ENCODE results near the gene VAMP8. TPM values are rescaled to one million over a fixed set of nuclear protein-coding genes. Genes with fewer than 3 reads are reported as not detected.

The VAMP8 gene
- total RNA-seq, 4 donors from 2014 or later: 23.3 to 48.7 (median 46.1) TPM

DNA sequence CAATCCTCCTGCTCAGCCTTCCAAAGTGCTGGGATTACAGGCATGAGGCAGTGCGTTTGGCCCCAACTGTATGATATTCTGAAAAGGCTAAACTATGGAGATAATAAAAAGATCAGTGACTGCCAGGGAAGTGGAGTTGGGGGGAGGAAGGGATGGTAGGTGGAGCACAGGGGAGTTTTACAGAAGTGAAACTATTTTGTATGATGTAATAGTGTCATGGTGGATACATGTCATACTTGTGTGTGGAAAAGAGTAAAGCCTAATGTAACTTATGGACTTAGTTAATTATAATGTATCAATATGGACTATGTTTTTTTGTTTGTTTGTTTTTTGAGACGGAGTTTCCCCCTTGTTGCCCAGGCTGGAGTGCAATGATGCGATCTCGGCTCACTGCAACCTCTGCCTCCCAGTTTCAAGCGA, 13.2 kb upstream of the VAMP8 start:
- ATAC-seq (ENCODE audit: low FRiP score): no peak
- TF ChIP-seq, protein P1, sequence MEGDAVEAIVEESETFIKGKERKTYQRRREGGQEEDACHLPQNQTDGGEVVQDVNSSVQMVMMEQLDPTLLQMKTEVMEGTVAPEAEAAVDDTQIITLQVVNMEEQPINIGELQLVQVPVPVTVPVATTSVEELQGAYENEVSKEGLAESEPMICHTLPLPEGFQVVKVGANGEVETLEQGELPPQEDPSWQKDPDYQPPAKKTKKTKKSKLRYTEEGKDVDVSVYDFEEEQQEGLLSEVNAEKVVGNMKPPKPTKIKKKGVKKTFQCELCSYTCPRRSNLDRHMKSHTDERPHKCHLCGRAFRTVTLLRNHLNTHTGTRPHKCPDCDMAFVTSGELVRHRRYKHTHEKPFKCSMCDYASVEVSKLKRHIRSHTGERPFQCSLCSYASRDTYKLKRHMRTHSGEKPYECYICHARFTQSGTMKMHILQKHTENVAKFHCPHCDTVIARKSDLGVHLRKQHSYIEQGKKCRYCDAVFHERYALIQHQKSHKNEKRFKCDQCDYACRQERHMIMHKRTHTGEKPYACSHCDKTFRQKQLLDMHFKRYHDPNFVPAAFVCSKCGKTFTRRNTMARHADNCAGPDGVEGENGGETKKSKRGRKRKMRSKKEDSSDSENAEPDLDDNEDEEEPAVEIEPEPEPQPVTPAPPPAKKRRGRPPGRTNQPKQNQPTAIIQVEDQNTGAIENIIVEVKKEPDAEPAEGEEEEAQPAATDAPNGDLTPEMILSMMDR (IDR thresholded peaks at IDR 0.05): no peak
- no peak for DNase-seq (ENCODE audit: low spot score)

DNA sequence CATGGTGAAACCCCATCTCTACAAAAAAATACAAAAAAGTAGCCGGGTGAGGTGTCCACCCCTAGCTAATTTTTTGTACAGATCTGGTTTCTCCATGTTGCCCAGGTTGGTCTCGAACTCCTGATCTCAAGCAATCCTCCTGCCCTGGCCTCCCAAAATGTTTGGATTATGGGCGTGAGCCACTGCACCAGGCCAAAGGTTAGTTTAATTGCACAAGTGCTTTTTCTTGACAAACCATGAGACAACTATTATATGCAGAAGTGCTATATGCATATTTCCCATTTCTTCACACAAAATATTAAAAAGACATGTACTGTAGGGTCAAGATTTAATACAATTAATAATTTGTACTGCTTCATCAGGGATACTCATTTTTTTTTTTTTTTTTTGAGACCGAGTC, 11.1 kb upstream of the VAMP8 start:
- DNase-seq (ENCODE audit: low spot score) (no peak), ATAC-seq (ENCODE audit: low FRiP score) (no peak)
- TF ChIP-seq, protein P1 (IDR thresholded peaks at IDR 0.05): no peak

DNA sequence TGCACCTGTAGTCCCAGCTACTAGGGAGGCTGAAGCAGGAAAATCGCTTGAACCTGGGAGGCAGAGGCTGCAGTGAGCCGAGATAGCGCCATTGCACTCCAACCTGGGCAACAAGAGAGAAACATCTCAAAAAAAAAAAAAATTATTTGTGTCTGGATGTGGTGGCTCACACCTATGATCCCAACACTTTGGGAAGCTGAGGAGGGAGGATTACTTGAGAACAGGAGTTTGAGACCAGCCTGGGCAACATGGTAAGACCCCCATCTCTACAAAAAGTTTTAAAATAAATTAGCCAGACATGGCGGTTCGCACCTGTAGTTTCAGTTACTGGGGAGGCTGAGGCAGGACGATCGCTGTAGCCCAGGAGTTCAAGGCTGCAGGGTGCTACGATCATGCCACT, 1.6 kb upstream of the VAMP8 start:
- TF ChIP-seq, protein P1 (IDR thresholded peaks at IDR 0.05): no peak
- ATAC-seq (ENCODE audit: low FRiP score): no peak
- DNase-seq (ENCODE audit: low spot score): no peak

DNA sequence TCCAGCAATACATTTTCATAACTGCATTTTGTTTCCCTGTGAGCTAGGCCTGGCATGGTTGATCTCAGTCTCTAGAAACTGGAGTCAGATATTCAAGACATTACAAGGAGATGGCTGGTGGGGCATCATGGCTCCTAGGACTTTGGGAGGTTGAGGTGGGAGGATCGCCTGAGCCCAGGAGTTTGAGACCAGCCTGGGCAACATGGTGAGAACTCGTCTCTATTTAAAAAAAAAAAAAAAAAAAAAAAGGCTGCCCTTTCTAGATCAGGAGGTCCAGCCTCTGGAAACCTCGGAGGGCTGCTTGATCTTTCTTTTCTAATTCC, 362 bp upstream of the VAMP8 start:
- ATAC-seq (ENCODE audit: low FRiP score): no peak
- TF ChIP-seq, protein P1 (IDR thresholded peaks at IDR 0.05): no peak
- no peak for DNase-seq (ENCODE audit: low spot score)

DNA sequence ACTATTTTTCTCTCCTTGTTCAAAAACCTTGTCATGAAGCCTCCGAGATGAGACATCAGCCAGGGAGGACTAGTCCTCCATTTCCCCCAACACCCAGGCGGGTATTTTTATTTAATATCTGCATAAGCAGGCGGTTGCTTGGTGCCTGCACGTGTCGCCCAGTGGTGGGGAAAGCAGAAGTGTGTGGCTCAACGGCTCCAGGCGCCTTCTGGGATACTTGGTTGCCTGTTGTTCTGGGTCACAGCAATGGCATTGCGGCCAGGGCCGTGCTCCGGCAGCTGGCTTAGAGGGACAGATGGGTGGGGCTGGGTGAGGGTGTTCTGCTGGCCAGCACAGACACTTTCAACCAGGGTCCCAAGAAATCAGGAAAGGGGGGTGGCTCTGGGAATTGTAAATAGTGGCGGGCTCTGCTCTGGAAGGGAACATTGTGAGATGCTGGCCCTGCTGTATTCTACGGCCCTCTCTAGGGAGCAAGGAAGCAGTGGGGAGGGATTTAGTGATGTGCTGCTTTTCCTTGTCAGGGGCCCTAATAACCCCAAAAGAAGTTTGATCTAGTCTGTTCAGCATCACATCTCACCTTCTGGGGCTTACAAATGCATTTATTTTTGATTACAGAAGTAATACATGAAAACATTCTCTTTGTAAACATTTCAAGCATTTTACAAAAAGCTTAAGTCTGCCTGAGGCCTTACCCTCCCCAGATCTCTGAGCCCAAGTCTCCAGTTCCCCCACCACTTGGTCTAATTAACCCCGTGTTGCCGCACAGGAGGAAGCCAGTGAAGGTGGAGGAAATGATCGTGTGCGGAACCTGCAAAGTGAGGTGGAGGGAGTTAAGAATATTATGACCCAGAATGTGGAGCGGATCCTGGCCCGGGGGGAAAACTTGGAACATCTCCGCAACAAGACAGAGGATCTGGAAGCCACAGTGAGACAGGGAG, 1.1 kb downstream of the VAMP8 start:
- TF ChIP-seq, protein P1 (IDR thresholded peaks at IDR 0.05): no peak
- DNase-seq (ENCODE audit: low spot score) (no peak), ATAC-seq (ENCODE audit: low FRiP score) (peak; percentile 41)

DNA sequence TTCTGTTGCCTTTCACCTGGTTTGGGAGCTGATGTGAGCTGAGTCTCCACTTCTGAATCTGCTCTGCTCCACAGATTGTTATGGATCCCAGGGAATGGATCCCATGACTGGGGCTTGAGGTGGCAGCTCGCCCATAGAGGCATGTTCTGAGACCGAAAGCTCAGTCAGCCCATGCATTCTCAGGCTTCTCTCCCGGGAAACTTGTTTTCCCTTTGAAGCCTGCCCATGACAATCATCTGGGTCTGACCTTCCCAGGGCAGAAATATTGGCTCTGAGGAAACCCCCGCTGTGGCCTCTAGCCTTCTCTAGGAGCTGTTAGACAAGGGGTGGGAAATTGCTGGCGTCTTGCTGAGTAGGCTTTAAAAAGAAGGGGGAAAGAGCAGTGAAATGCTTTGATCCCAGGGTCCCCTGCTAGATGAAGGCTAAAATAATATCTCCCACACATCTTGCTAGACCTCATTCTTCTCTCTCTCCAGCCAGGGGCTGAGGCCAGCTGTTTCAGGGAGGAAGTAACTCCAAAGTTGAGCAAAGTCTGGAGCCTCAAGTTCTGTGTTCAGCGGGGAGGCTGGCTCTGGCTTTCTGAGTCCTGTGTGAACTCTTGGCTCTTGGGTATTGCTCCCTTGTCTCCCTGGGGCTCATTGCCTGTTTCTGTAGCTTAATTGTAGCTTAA, 2.0 kb downstream of the VAMP8 start:
- no peak for ATAC-seq (ENCODE audit: low FRiP score)
- DNase-seq (ENCODE audit: low spot score): no peak
- TF ChIP-seq, protein P1 (IDR thresholded peaks at IDR 0.05): no peak

Measured in omental fat pad (tissue), 4 donors.